Sigmoid colon (tissue), 7 donors: ENCODE results near the gene PDGFRA. TPM values are rescaled to one million over a fixed set of nuclear protein-coding genes. Genes with fewer than 3 reads are reported as not detected.

Experiments used
- DNase-seq: peaks from one replicate; pipeline ENCODE4 v3.0.0-alpha.2; 2019
- H3K27ac ChIP-seq, 4 donors: fragments of 200-600 bp; sonication (generic); one replicate each; pipeline ENCODE4 v1.5.1; 2016 to 2019; ENCODE audit warnings: mild to moderate bottlenecking in 1 of 4
- H3K27me3 ChIP-seq, 3 donors: fragments of 200-600 bp; sonication (generic); one replicate each; pipeline ENCODE4 v1.5.1; 2019; ENCODE audit warnings: mild to moderate bottlenecking in 1 of 3
- H3K36me3 ChIP-seq, 4 donors: fragments of 200-600 bp; sonication (generic); one replicate each; pipeline ENCODE4 v1.5.1; 2016 to 2019
- H3K4me1 ChIP-seq, 4 donors: fragments of 200-600 bp; sonication (generic); one replicate each; pipeline ENCODE4 v1.5.1; 2017 to 2019
- H3K4me3 ChIP-seq, 4 donors: fragments of 200-600 bp; sonication (generic); one replicate each; pipeline ENCODE4 v1.5.1; 2017 to 2019; ENCODE audit warnings: mild to moderate bottlenecking in 2 of 4, moderate library complexity in 1 of 4
- H3K9me3 ChIP-seq, 4 donors: fragments of 200-600 bp in 3 of 4; sonication (generic) in 3 of 4; one replicate each; pipeline versions ENCODE4 v1.5.1 to v1.6.1; 2013 to 2019
- CTCF ChIP-seq, 4 experiments: fragments of 450-650 bp in 3 of 4; fragments of 200-600 bp in 1 of 4; IDR thresholded peaks; one replicate each; pipeline ENCODE4 v1.5.1; 2016 to 2019; ENCODE audit warnings: antibody characterized with exemption in 4 of 4, mild to moderate bottlenecking in 3 of 4, moderate library complexity in 2 of 4
- EP300 ChIP-seq, 4 donors: sonication (generic); formaldehyde crosslinking; IDR thresholded peaks; one replicate each; pipeline ENCODE4 v1.6.1; 2017; ENCODE audit warnings: antibody characterized with exemption in 4 of 4
- POLR2A ChIP-seq, 2 donors: fragments of 450-650 bp; IDR thresholded peaks; one replicate each; pipeline ENCODE4 v1.6.1; 2016; ENCODE audit warnings: antibody characterized with exemption in 2 of 2, mild to moderate bottlenecking in 2 of 2, moderate library complexity in 2 of 2
- POLR2AphosphoS5 ChIP-seq, 4 donors: sonication (generic); formaldehyde crosslinking; IDR thresholded peaks; one replicate each; pipeline ENCODE4 v1.6.1; 2017; ENCODE audit warnings: antibody characterized with exemption in 4 of 4
- WGBS, 2 donors: extraction: QIAGEN DNeasy Blood & Tissue Kit; methylation state at CpG; one replicate each; pipeline ENCODE4 v1.1.7; 2013; 5-methylcytosine and 5-hydroxymethylcytosine counted together
- intact Hi-C: fragments of 100-400 bp; cut with DNase I; formaldehyde crosslinking; loops from one replicate; pipeline ENCODE4 v1.15.1; 2023
- polyA plus RNA-seq, 3 donors: library from polyadenylated mRNA; stranded (reverse); fragments of 200-250 nt; gene quantifications; one replicate each; pipeline ENCODE4 v1.2.3, GENCODE V29; 2013
- total RNA-seq, 4 donors: library from RNA; depleted of rRNA; stranded (reverse); fragments of >200 nt; gene quantifications; one replicate each; pipeline ENCODE4 v1.1.0, GENCODE V29; 2016
- donor health status: healthy with polysubstance abuse.
- donor health status: Bipolar disorder and iron deficiency.
- donor health status: healthy.

Gene PDGFRA
- total and polyA plus RNA-seq, 7 donors = 3.2 to 222 (median 170) TPM

- H3K27me3 ChIP-seq = no peaks in the 10 kb centered on the region
- no peak overlapping the region for H3K4me3 ChIP-seq
- H3K9me3 ChIP-seq = no peaks in the 10 kb centered on the region
- intact Hi-C loops = no loop called here
- 81 to 90% methylated on average over 7 of the region's 7 CpGs for WGBS, 2 donors
- no peak for TF ChIP-seq POLR2A (IDR thresholded peaks at IDR 0.05)
- no peak for TF ChIP-seq CTCF (IDR thresholded peaks at IDR 0.05)
- no peak for TF ChIP-seq EP300 (IDR thresholded peaks at IDR 0.05)
- no peak for DNase-seq
- H3K27ac ChIP-seq = no peak overlapping the region
- H3K36me3 ChIP-seq = no peaks in the 10 kb centered on the region
- no peaks in the 10 kb centered on the region for H3K4me1 ChIP-seq
These were observed 92.0 kb downstream of the PDGFRA start for GRCh38 chr4:54320826-54321685.

GRCh38 chr4:54322818-54323417 is 93.8 kb downstream of the PDGFRA start:
- no peak overlapping the region for H3K4me3 ChIP-seq
- 38 to 47% methylated on average over 10 of the region's 10 CpGs for WGBS, 2 donors
- intact Hi-C loops = loop anchor here (2.0 kb wide), 1 partner anchor 118 kb away; no protein-coding TSS in a partner anchor
- no peaks in the 10 kb centered on the region for H3K36me3 ChIP-seq
- H3K27me3 ChIP-seq = no peaks in the 10 kb centered on the region
- H3K9me3 ChIP-seq = no peaks in the 10 kb centered on the region
- no peak overlapping the region for H3K27ac ChIP-seq
- TF ChIP-seq CTCF (IDR thresholded peaks at IDR 0.05) (peak in 3 of 4 experiments; percentile 31 to 62 (median 45)), POLR2A (IDR thresholded peaks at IDR 0.05) (no peak)
- H3K4me1 ChIP-seq = no peaks in the 10 kb centered on the region
- DNase-seq = no peak

- DNase-seq = no peak
- no peaks in the 10 kb centered on the region for H3K4me1 ChIP-seq
- no peak overlapping the region for H3K4me3 ChIP-seq
- intact Hi-C loops = no loop called here
- 84 to 92% methylated on average over 3 of the region's 3 CpGs for WGBS, 2 donors
- TF ChIP-seq EP300 (IDR thresholded peaks at IDR 0.05) (no peak), CTCF (IDR thresholded peaks at IDR 0.05) (no peak), POLR2AphosphoS5 (IDR thresholded peaks at IDR 0.05) (no peak), POLR2A (IDR thresholded peaks at IDR 0.05) (no peak)
- H3K9me3 ChIP-seq = no peaks in the 10 kb centered on the region
- no peaks in the 10 kb centered on the region for H3K36me3 ChIP-seq
- H3K27me3 ChIP-seq = no peaks in the 10 kb centered on the region
- H3K27ac ChIP-seq = no peak overlapping the region
These were observed 101.8 kb downstream of the PDGFRA start for GRCh38 chr4:54330896-54331295.

- intact Hi-C loops = no loop called here
These were observed 103.4 kb downstream of the PDGFRA start for GRCh38 chr4:54332542-54332941.

More at GRCh38 chr4:54332542-54332941, 103.4 kb downstream of the PDGFRA start:
- no peak overlapping the region for H3K27ac ChIP-seq
- no peaks in the 10 kb centered on the region for H3K27me3 ChIP-seq
- H3K4me1 ChIP-seq = no peaks in the 10 kb centered on the region
- no peaks in the 10 kb centered on the region for H3K9me3 ChIP-seq
- no peak for TF ChIP-seq POLR2AphosphoS5 (IDR thresholded peaks at IDR 0.05)
- TF ChIP-seq CTCF (IDR thresholded peaks at IDR 0.05) = no peak
- no peak for TF ChIP-seq POLR2A (IDR thresholded peaks at IDR 0.05)
- no peak for TF ChIP-seq EP300 (IDR thresholded peaks at IDR 0.05)
- WGBS, 2 donors = 67 to 84% methylated on average over 4 of the region's 4 CpGs
- no peaks in the 10 kb centered on the region for H3K36me3 ChIP-seq
- H3K4me3 ChIP-seq = no peak overlapping the region
- no peak for DNase-seq
